ENCODE results near the gene COQ4. TPM values are rescaled to one million over a fixed set of nuclear protein-coding genes. Genes with fewer than 3 reads are reported as not detected.

Gene COQ4
- total RNA-seq, 1 experiment from 2014 or later: 28.1 TPM

DNA sequence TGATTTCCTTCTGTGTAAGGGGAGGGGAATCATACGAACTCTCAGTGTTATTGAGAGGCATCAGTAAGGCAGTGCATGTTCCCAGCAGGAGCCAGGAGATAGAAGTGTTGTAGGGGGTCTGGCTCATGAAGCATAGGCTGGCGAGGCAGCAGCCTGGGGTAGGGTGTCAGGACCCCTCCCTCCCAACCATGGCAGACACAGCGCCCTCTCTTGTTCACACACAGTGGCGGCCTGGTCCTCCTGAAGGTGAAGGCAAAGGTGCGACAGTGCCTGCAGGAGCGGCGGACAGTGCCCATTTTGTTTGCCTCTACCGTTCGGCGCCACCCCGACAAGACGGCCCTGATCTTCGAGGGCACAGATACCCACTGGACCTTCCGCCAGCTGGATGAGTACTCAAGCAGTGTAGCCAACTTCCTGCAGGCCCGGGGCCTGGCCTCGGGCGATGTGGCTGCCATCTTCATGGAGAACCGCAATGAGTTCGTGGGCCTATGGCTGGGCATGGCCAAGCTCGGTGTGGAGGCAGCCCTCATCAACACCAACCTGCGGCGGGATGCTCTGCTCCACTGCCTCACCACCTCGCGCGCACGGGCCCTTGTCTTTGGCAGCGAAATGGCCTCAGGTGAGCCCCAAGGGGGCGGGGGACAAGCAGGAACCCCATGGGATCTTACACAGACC, 22.4 kb downstream of the COQ4 start:
- no peak for ATAC-seq
- H3K36me3 ChIP-seq (ENCODE audit: low read depth, low read length): no peaks in the 10 kb centered on the region

DNA sequence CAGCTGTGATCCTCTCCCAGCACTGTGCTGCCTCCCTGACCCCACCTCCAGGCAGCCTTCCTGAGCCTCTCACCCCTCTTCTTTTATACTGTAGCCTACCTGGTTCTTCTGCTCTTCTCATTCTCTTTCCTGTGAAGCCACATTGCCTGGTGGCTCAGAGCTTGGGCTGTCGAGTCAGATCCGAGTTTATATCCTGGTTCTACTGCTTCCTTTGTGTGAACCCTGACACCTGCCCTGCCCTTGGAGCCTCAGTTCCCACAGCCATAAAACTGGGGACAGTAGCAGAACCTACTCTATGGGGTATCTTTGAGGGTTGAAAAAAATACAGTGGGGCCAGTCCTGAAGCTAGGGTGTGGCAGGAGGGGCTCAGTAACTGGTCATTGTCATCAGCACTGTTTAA, 26.5 kb downstream of the COQ4 start:
- Histone ChIP-seq H3K27ac (ENCODE audit: low read length) (no peak overlapping the region), H3K36me3 (ENCODE audit: low read depth, low read length) (no peaks in the 10 kb centered on the region), H3K79me2 (ENCODE audit: low read length) (no peaks in the 10 kb centered on the region), H3K4me1 (ENCODE audit: insufficient read depth, low read length) (no peaks in the 10 kb centered on the region), H3K27me3 (ENCODE audit: low read length) (no peaks in the 10 kb centered on the region), H2AFZ (ENCODE audit: low read length) (no peak overlapping the region), H4K20me1 (ENCODE audit: low read length) (no peaks in the 10 kb centered on the region), H3K4me3 (ENCODE audit: low read length) (no peak overlapping the region), H3K9me3 (ENCODE audit: low read length) (no peaks in the 10 kb centered on the region), H3K9ac (ENCODE audit: low read length) (no peak overlapping the region), H3K4me2 (ENCODE audit: low read length) (no peak overlapping the region), H3F3A (ENCODE audit: low read length, unreplicated experiment) (no peaks in the 10 kb centered on the region), H3K9me2 (replicated peaks; ENCODE audit: low read length) (no peaks in the 10 kb centered on the region)
- DNase-seq (no peak), ATAC-seq (no peak)
- intact Hi-C loops (cut with micrococcal nuclease): no loop called here
- BruUV-seq (replicated peaks): no TSS peak
- CTCF ChIA-PET: no interaction called here
- TF ChIP-seq EZH2phosphoT487 (IDR thresholded peaks at IDR 0.05; ENCODE audit: borderline replicate concordance, low read length): no peak
- no peak for TF ChIP-seq EZH2 (IDR thresholded peaks at IDR 0.05; ENCODE audit: low read length, unreplicated experiment)
- TF ChIP-seq, protein P1, sequence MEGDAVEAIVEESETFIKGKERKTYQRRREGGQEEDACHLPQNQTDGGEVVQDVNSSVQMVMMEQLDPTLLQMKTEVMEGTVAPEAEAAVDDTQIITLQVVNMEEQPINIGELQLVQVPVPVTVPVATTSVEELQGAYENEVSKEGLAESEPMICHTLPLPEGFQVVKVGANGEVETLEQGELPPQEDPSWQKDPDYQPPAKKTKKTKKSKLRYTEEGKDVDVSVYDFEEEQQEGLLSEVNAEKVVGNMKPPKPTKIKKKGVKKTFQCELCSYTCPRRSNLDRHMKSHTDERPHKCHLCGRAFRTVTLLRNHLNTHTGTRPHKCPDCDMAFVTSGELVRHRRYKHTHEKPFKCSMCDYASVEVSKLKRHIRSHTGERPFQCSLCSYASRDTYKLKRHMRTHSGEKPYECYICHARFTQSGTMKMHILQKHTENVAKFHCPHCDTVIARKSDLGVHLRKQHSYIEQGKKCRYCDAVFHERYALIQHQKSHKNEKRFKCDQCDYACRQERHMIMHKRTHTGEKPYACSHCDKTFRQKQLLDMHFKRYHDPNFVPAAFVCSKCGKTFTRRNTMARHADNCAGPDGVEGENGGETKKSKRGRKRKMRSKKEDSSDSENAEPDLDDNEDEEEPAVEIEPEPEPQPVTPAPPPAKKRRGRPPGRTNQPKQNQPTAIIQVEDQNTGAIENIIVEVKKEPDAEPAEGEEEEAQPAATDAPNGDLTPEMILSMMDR (conservative IDR thresholded peaks at IDR 0.05; ENCODE audit: low read depth, low read length): no peak
- POLR2A ChIA-PET (ENCODE audit: unreplicated experiment): no interaction called here

More for the DNA sequence above, 22.4 kb downstream of the COQ4 start:
- H2AFZ ChIP-seq (ENCODE audit: low read length): no peak overlapping the region
- ChIA-PET POLR2A (ENCODE audit: unreplicated experiment) (no interaction called here), CTCF (no interaction called here)
- H3K27me3 ChIP-seq (ENCODE audit: low read length): no peaks in the 10 kb centered on the region
- peaks cover 10% of the 10 kb centered on the region for H3K79me2 ChIP-seq (ENCODE audit: low read length)
- no peaks in the 10 kb centered on the region for H3K9me2 ChIP-seq (replicated peaks; ENCODE audit: low read length)
- H3K9me3 ChIP-seq (ENCODE audit: low read length): no peaks in the 10 kb centered on the region
- H3F3A ChIP-seq (ENCODE audit: low read length, unreplicated experiment): no peaks in the 10 kb centered on the region
- H3K4me2 ChIP-seq (ENCODE audit: low read length): no peak overlapping the region
- H3K27ac ChIP-seq (ENCODE audit: low read length): no peak overlapping the region
- no peaks in the 10 kb centered on the region for H4K20me1 ChIP-seq (ENCODE audit: low read length)
- no peaks in the 10 kb centered on the region for H3K4me1 ChIP-seq (ENCODE audit: insufficient read depth, low read length)
- H3K4me3 ChIP-seq (ENCODE audit: low read length): no peak overlapping the region
- no peak for DNase-seq
- no peak for TF ChIP-seq EZH2 (IDR thresholded peaks at IDR 0.05; ENCODE audit: low read length, unreplicated experiment)
- TF ChIP-seq, protein P1 (conservative IDR thresholded peaks at IDR 0.05; ENCODE audit: low read depth, low read length): 0 out of 2 replicates have a peak, but pooled peaks have one; percentile 18
- no peak for TF ChIP-seq EZH2phosphoT487 (IDR thresholded peaks at IDR 0.05; ENCODE audit: borderline replicate concordance, low read length)
- BruUV-seq (replicated peaks): no TSS peak
- intact Hi-C loops (cut with micrococcal nuclease): no loop called here
- no peak overlapping the region for H3K9ac ChIP-seq (ENCODE audit: low read length)

DNA sequence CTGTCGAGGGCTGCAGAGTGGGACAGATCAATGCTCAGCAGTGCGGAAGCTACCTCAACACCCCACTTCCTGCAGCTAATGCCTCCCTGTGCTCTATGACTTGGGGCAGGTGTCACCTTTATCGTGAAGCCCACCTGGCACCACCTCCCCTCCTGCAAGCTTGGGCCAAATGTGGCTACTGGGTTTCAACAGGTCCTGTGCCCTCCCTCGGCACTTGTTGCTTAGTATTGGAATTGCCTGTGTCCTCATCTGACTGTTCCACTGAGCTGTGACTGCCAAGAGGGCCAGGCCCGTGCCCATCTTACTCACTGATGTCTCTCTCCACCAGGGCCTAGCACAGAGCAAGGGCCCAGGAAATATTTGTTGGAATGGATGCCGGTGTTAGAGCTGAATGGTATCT, 27.1 kb downstream of the COQ4 start:
- no peak for TF ChIP-seq EZH2phosphoT487 (IDR thresholded peaks at IDR 0.05; ENCODE audit: borderline replicate concordance, low read length)
- no peak for TF ChIP-seq EZH2 (IDR thresholded peaks at IDR 0.05; ENCODE audit: low read length, unreplicated experiment)
- TF ChIP-seq, protein P1 (conservative IDR thresholded peaks at IDR 0.05; ENCODE audit: low read depth, low read length): no peak
- H3K4me3 ChIP-seq (ENCODE audit: low read length): no peak overlapping the region
- no peaks in the 10 kb centered on the region for H4K20me1 ChIP-seq (ENCODE audit: low read length)
- H3K27ac ChIP-seq (ENCODE audit: low read length): no peak overlapping the region
- no peaks in the 10 kb centered on the region for H3K27me3 ChIP-seq (ENCODE audit: low read length)
- ATAC-seq (no peak), DNase-seq (no peak)
- H3K9me3 ChIP-seq (ENCODE audit: low read length): no peaks in the 10 kb centered on the region
- H3K9ac ChIP-seq (ENCODE audit: low read length): no peak overlapping the region
- no peaks in the 10 kb centered on the region for H3F3A ChIP-seq (ENCODE audit: low read length, unreplicated experiment)
- no TSS peak for BruUV-seq (replicated peaks)
- CTCF ChIA-PET: no interaction called here
- no peaks in the 10 kb centered on the region for H3K36me3 ChIP-seq (ENCODE audit: low read depth, low read length)
- H3K79me2 ChIP-seq (ENCODE audit: low read length): no peaks in the 10 kb centered on the region
- no peaks in the 10 kb centered on the region for H3K4me1 ChIP-seq (ENCODE audit: insufficient read depth, low read length)
- no peak overlapping the region for H2AFZ ChIP-seq (ENCODE audit: low read length)
- no peak overlapping the region for H3K4me2 ChIP-seq (ENCODE audit: low read length)
- no peaks in the 10 kb centered on the region for H3K9me2 ChIP-seq (replicated peaks; ENCODE audit: low read length)
- POLR2A ChIA-PET (ENCODE audit: unreplicated experiment): no interaction called here
- intact Hi-C loops (cut with micrococcal nuclease): no loop called here

Data from PC-3 (cell line).